RWPE2 (cell line): Measurements from ENCODE around the gene HSD17B11.
"Not testable (repeated sequence)": the region's sequence is repeated elsewhere in the genome, so short reads cannot be mapped to it uniquely, and the experiment has no call there.

Source experiments
- ATAC-seq: fragments of 200-7000 bp; cut with Tn5 transposase; 3 replicates; pipeline ENCODE4 v1.9.1; 2021; ENCODE audit warnings: low read depth
- DNase-seq: peaks from one replicate; pipeline ENCODE4 v3.0.0-alpha.2; 2020; ENCODE audit warnings: low spot score
- H3K27ac ChIP-seq: fragments of 450-650 bp; 2 replicates; pipeline ENCODE4 v1.5.1; 2017; ENCODE audit warnings: mild to moderate bottlenecking; ENCODE audit not compliant: poor library complexity, severe bottlenecking
- H3K27me3 ChIP-seq: fragments of 250-450 bp; sonication (Bioruptor Pico); 2 replicates; pipeline ENCODE4 v1.5.1; 2021; ENCODE audit warnings: mild to moderate bottlenecking, moderate library complexity; ENCODE audit not compliant: insufficient read depth, poor library complexity, severe bottlenecking
- H3K36me3 ChIP-seq: fragments of 250-450 bp; sonication (Bioruptor Pico); 2 replicates; pipeline ENCODE4 v1.5.1; 2020; ENCODE audit warnings: low read depth, mild to moderate bottlenecking, moderate library complexity
- H3K4me1 ChIP-seq: fragments of 250-450 bp; sonication (Bioruptor Pico); 2 replicates; pipeline ENCODE4 v1.5.1; 2021; ENCODE audit warnings: mild to moderate bottlenecking, moderate library complexity; ENCODE audit not compliant: insufficient read depth, poor library complexity, severe bottlenecking
- H3K4me3 ChIP-seq: fragments of 250-450 bp; sonication (Bioruptor Pico); 2 replicates; pipeline ENCODE4 v1.5.1; 2021; ENCODE audit warnings: mild to moderate bottlenecking, moderate library complexity; ENCODE audit not compliant: severe bottlenecking
- H3K9me3 ChIP-seq: fragments of 250-450 bp; sonication (Bioruptor Pico); 2 replicates; pipeline ENCODE4 v1.5.1; 2021; ENCODE audit warnings: mild to moderate bottlenecking, moderate library complexity; ENCODE audit not compliant: severe bottlenecking
- CTCF ChIP-seq: fragments of 450-650 bp; IDR thresholded peaks from one replicate; pipeline ENCODE4 v1.5.1; 2017; ENCODE audit warnings: mild to moderate bottlenecking, moderate library complexity; ENCODE audit not compliant: poor library complexity, severe bottlenecking

Gene HSD17B11

DNA sequence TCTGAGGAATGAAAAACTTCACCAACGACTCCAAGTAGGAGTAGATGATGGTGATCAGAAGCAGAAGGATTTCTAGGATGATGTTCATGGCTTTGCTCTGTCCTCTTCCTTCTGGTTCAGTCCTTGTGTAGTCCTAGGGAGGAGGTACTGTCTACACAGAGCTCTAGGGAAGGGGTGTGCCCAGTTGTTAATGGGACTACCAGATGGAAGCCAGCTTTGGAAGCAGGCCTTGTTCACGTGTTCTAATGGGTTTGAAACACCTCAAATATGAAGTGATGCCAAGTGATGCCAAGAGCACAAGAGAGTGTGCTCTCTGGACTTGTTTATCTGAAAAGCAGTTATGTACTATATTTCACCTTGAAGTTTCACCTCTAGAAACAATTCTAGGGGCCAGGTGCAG lies 68.2 kb downstream of the HSD17B11 start, which contains the start of gene HSD17B13:
Gene HSD17B13, minus strand, starts transcription at position 129 of the 400 bp plus-strand sequence. Its CDS starts 41 bp downstream, at position 88.
- peaks cover 2% of the 10 kb centered on the region for H3K9me3 ChIP-seq
- no peak within 1 kb of the TSS for H3K4me3 ChIP-seq
- no peak within 1 kb of the TSS for H3K27ac ChIP-seq
- ATAC-seq (no peak), DNase-seq (no peak)
- TF ChIP-seq CTCF, result no peak
- H3K27me3 ChIP-seq, result no peaks in the 10 kb centered on the region
- no peaks in the 10 kb centered on the region for H3K4me1 ChIP-seq
- no peaks in the 10 kb centered on the region for H3K36me3 ChIP-seq

DNA sequence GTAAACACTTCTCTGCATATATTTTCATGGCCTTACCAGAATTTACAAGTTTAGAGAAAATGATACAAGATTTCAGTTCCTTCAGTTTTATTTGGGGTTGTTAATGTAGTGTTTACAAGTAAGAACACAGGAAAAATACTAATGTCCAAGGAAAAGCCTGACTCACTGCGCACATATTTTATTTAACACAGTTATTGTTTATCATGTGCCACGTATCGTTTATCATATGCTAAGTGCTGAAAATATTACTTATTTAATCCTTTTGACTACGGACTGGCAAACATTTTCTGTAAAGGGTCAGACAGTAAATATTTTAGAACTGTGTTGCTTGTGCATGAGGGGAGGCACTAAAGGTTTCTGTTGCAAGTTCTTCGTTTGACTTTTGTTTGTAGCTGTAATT lies 69.1 kb downstream of the HSD17B11 start:
- no peak for TF ChIP-seq CTCF
- no peak for DNase-seq
- Histone ChIP-seq H3K36me3 (no peaks in the 10 kb centered on the region), H3K4me1 (peaks cover 3% of the 10 kb centered on the region), H3K27ac (no peak overlapping the region), H3K4me3 (no peak overlapping the region), H3K27me3 (no peaks in the 10 kb centered on the region), H3K9me3 (peaks cover 2% of the 10 kb centered on the region)
- no peak for ATAC-seq

DNA sequence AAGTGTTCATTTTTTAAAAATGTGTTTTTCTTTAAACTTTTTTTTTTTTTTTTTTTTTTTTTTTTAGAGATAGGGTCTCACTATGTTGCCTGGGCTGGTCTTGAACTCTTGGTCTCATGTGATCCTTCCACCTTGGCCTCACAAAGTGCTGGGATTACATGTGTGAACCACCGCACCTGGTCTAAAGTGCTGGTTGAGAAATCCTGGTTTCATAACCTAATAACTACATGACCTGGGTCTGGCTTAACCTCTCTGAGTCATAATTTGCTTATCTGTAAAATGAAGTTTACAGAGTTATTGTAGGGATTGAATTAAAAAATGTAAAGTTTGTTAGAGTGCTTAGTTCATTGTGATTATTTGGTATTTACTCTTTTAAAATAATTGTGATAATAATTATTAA lies 73.5 kb downstream of the HSD17B11 start:
- ATAC-seq (peak; percentile 91), DNase-seq (no peak)

DNA sequence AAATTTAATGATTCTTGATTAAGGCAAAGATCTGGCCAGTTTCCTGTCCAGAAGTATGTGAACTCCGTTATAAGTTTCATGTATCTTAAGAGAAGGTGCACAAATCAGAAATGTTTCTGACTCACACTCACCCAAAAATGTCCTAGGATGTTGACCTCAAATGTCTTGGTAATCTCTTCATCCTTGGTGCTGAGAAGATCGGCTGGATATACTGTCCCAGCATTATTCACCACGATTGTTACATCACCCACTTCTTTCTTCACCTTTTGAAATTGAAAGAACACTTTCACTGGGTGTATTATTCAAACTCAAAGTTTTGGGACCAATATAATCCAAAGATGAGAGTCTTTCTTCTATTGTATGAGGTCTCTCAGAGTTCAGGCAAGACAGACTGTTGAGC lies 74.0 kb downstream of the HSD17B11 start:
- no peaks in the 10 kb centered on the region for H3K9me3 ChIP-seq
- TF ChIP-seq CTCF, result no peak
- no peak overlapping the region for H3K27ac ChIP-seq
- H3K4me1 ChIP-seq, result peaks cover 3% of the 10 kb centered on the region
- no peak for DNase-seq
- no peak overlapping the region for H3K4me3 ChIP-seq
- H3K27me3 ChIP-seq, result no peaks in the 10 kb centered on the region
- no peaks in the 10 kb centered on the region for H3K36me3 ChIP-seq
- no peak for ATAC-seq

More for the DNA sequence above, 73.5 kb downstream of the HSD17B11 start:
- Histone ChIP-seq H3K4me1 (peaks cover 3% of the 10 kb centered on the region), H3K27ac (no peak overlapping the region), H3K27me3 (no peaks in the 10 kb centered on the region), H3K36me3 (no peaks in the 10 kb centered on the region), H3K4me3 (no peak overlapping the region), H3K9me3 (no peaks in the 10 kb centered on the region)
- no peak for TF ChIP-seq CTCF

DNA sequence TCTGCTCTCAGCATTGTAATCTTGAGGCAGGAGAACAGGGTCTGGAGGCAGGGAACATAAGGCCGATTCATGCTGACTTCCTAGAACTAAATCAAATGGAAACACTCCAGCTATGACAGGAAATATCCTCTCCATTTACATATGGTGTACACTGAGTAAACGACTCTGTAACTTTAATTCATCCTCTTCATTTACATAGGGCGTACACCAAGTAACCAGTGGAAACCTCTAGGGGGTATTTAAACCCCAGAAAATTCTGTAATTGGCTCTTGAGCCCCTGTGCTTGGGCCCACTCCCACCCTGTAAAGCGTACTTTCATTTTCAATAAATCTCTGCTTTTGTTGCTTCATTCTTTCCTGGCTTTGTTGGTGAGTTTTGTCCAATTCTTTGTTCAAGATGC lies 76.0 kb downstream of the HSD17B11 start:
- DNase-seq, H3K27ac ChIP-seq, H3K27me3 ChIP-seq, H3K36me3 ChIP-seq, H3K4me1 ChIP-seq, H3K9me3 ChIP-seq, ATAC-seq, H3K4me3 ChIP-seq: not testable (repeated sequence)
